GM06990 (cell line): ENCODE measurements around the gene HSD11B1.

ENCODE experiments used
- DNase-seq: peaks from one replicate; pipeline ENCODE4 v3.0.0-alpha.2; 2011; ENCODE audit not compliant: insufficient read length; ENCODE audit errors: extremely low read depth
- H3K27me3 ChIP-seq: replicated peaks from 2 replicates; pipeline ENCODE4 v1.6.0; 2011; ENCODE audit warnings: low read length; ENCODE audit not compliant: control insufficient read depth, insufficient read depth
- H3K36me3 ChIP-seq: 2 replicates; pipeline ENCODE4 v1.5.1; 2011; ENCODE audit warnings: low read length; ENCODE audit not compliant: control insufficient read depth, insufficient read depth
- H3K4me3 ChIP-seq: replicated peaks from 2 replicates; pipeline ENCODE4 v1.5.1; 2011; ENCODE audit warnings: low read depth, mild to moderate bottlenecking, control low read depth, low read length
- TF ChIP-seq, protein P1 (sequence below): IDR thresholded peaks from 2 replicates; pipeline ENCODE4 v1.5.1; 2011; ENCODE audit warnings: low read length, control low read depth, mild to moderate bottlenecking, inconsistent platforms; ENCODE audit not compliant: insufficient read depth, poor library complexity, severe bottlenecking

HSD11B1 gene

DNA sequence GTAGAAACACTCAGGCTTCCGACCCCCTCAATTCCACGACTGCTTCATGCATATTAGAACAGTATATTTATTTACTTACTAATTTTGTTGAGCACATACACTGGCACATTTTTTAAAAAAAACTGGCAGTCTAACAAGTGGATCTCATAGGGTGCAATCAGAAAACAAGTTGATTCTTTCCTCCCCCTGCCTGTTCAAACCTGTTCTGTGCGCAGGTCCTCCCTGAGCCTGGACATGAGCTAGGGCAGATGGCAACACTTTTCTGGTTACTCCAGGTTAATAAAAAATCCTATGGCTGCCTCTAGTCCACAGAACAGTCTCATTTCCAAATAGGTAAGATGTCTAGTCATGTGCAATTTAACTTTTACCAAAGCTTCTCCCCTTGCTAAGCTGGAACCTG, 18.6 kb downstream of the HSD11B1 start:
- Histone ChIP-seq H3K27me3 (no peaks in the 10 kb centered on the region), H3K36me3 (no peaks in the 10 kb centered on the region), H3K4me3 (no peak overlapping the region)
- TF ChIP-seq, protein P1, sequence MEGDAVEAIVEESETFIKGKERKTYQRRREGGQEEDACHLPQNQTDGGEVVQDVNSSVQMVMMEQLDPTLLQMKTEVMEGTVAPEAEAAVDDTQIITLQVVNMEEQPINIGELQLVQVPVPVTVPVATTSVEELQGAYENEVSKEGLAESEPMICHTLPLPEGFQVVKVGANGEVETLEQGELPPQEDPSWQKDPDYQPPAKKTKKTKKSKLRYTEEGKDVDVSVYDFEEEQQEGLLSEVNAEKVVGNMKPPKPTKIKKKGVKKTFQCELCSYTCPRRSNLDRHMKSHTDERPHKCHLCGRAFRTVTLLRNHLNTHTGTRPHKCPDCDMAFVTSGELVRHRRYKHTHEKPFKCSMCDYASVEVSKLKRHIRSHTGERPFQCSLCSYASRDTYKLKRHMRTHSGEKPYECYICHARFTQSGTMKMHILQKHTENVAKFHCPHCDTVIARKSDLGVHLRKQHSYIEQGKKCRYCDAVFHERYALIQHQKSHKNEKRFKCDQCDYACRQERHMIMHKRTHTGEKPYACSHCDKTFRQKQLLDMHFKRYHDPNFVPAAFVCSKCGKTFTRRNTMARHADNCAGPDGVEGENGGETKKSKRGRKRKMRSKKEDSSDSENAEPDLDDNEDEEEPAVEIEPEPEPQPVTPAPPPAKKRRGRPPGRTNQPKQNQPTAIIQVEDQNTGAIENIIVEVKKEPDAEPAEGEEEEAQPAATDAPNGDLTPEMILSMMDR, result no peak
- DNase-seq, result no peak

DNA sequence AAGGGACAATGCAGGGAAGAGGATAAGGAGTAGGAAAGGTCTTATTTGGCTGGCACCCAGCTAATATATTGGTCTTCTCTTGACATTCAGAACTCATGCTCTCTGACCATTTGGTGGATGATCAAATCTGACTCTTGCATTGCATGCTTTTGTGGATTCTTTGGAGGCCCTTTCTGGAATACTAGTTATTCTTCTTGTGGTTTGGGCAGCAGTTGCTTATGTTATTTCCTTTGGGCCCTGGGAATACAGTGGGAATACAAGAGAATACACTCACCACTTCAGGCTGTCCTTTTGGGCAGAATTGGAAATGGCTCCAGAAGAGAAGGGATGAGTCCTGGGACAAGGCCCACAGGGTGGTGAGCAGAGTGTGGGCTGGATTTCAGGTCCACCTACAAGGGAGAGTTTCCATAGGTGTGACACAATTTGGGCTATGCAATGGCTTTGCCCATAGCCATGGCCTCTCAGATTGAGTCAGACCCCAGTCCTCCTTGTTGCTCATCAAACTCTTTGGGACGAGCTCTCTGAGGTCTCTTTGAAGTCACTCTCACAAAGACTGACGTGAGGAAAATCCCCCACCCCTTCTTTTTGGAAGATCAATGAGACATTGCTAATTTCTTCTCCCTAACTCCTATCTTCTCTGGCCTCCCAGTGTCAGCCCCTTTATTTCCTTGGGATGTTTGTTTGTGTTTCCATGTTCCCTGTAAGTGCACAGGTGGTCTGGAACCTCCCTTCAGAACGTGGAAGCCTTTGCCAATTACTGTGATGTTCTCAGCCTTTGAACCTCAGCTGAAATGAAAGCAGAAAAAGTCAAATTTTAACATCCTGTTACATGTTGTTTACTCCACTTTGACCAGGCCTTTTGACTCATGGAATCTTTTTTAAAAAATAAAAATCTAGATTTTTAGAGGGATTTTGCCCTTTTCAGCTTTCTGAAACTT, 19.4 kb downstream of the HSD11B1 start:
- DNase-seq, result peak; percentile 30
- Histone ChIP-seq H3K27me3 (no peaks in the 10 kb centered on the region), H3K4me3 (no peak overlapping the region), H3K36me3 (no peaks in the 10 kb centered on the region)
- TF ChIP-seq, protein P1, result no peak

DNA sequence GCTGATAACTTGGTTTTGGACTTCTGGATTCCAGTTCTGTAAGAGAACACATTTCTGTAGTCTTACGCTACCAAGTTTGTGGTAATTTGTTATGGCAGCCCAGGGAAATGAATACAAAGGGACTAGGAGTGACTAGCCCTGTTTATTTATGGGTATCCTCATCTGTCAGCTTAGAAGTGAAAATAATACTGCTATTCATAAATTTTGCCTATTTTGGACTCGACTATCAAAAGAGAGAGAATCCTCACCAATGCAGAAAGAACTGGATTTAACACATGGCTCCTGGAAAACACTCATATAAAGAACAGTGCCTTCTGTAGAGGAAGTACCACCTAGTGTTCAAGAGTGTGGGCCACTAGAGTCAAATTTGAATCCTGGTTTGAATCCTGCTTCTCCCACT, 22.6 kb downstream of the HSD11B1 start:
- TF ChIP-seq, protein P1, result no peak
- DNase-seq, result no peak
- Histone ChIP-seq H3K4me3 (no peak overlapping the region), H3K36me3 (no peaks in the 10 kb centered on the region), H3K27me3 (no peaks in the 10 kb centered on the region)

DNA sequence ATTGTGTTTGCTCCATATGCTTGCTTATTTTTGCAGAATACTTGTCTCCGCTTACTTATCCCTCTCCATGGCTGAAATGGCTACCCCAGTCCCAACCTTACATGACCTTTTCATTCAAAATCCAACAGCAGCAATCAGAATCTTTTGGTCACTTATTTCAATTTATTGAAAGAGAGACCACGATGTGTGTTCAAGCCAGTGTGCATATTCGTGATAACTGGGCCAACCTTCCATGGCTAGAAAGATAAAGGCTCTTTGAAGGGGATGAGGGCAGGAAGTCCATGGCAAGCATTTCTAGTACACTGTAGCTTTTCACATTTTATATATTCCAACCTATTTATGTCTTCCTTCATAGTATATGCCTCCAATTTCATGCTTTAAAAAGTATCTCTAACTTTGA, 23.1 kb downstream of the HSD11B1 start:
- Histone ChIP-seq H3K27me3 (no peaks in the 10 kb centered on the region), H3K4me3 (no peak overlapping the region), H3K36me3 (no peaks in the 10 kb centered on the region)
- TF ChIP-seq, protein P1, result no peak
- no peak for DNase-seq

DNA sequence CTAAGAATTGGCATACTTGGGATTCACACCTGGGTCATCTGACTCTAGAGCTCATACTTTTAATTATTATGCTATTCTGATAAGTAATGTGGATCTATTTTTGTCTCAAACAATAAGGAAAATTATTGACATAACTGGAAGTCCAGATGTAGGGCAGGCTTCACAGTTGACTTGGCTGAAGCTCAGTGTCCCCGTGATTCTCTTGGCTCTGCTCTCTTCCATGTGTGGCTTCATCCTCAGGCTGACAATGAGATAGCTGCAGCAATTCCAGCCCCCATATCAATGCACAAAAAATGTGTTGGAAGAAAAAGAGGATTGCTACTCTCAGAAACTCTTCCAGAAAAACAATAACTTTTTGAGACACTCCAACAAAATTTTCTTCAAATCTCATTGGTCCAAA, 23.8 kb downstream of the HSD11B1 start:
- Histone ChIP-seq H3K36me3 (no peaks in the 10 kb centered on the region), H3K27me3 (no peaks in the 10 kb centered on the region), H3K4me3 (no peak overlapping the region)
- DNase-seq, result no peak
- TF ChIP-seq, protein P1, result no peak
